Cardiac muscle cell (in vitro differentiated cells and primary cell): ENCODE results near the gene PSMD3. TPM values are rescaled to one million over a fixed set of nuclear protein-coding genes. Genes with fewer than 3 reads are reported as not detected.

Experiments used
- DNase-seq, 2 donors: peaks; one replicate each; pipeline versions ENCODE4 v3.0.0 to v3.0.0-alpha.2; 2010 to 2017; ENCODE audit warnings: low read depth in 1 of 2, low spot score in 1 of 2
- H3K27ac ChIP-seq: fragments of 200-600 bp; sonication (generic); 2 replicates; pipeline ENCODE4 v1.5.1; 2016
- H3K27me3 ChIP-seq: fragments of 200-600 bp; sonication (generic); 2 replicates; pipeline ENCODE4 v1.6.0; 2016; ENCODE audit warnings: control low read depth
- H3K36me3 ChIP-seq: fragments of 200-600 bp; sonication (generic); 2 replicates; pipeline ENCODE4 v1.5.1; 2016; ENCODE audit warnings: control low read depth
- H3K4me1 ChIP-seq: fragments of 200-600 bp; sonication (generic); 2 replicates; pipeline ENCODE4 v1.8.1; 2017; ENCODE audit warnings: low read depth, mild to moderate bottlenecking, mixed run types
- H3K4me3 ChIP-seq: fragments of 200-600 bp; sonication (generic); 2 replicates; pipeline ENCODE4 v1.5.1; 2016; ENCODE audit warnings: mild to moderate bottlenecking
- H3K9me3 ChIP-seq: fragments of 200-600 bp; sonication (generic); 2 replicates; pipeline ENCODE4 v1.5.1; 2017; ENCODE audit warnings: low read depth, mild to moderate bottlenecking, control low read depth
- polyA plus RNA-seq: library from polyadenylated mRNA; unstranded; fragments of >200 nt; fragmentation: Nextera tagmentation; extraction: Ambion mirVana; gene quantifications from 2 replicates; pipeline ENCODE4 v1.2.1, GENCODE V29; 2016
- total RNA-seq: library from RNA; depleted of rRNA; stranded (reverse); fragments of >200 nt; gene quantifications from 2 replicates; pipeline ENCODE4 v1.2.3, GENCODE V29; 2016
- TF ChIP-seq, protein P1 (sequence below): IDR thresholded peaks from 2 replicates; pipeline ENCODE4 v1.5.1; 2012; ENCODE audit warnings: low read depth, mild to moderate bottlenecking, low read length

Gene PSMD3
- total and polyA plus RNA-seq, 2 experiments from 2014 or later, result 139 to 154 TPM

DNA sequence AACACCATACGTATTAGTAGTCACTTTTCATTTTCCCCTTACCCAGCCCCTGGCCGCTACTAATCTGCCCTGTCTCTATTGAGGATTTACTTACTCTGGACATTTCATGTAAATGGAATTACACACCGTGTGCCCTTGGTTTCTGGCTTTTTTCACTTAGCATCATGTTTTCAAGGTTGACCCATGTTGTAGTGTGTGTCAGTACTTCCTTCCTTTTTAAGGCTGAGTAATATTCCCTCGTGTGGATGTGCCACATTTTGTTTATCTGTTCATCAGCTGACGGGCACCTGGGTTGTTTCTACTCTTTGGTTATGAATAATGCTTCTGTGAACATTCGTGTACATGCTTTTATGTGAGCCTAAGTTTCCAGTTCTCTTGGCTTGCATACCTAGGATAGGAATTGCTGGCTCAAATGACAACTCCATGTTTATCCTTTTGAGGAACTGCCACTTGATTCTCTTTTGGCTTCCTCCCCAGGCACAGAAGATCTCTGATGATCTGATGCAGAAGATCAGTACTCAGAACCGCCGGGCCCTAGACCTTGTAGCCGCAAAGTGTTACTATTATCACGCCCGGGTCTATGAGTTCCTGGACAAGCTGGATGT lies 7.7 kb downstream of the PSMD3 start:
- H3K27me3 ChIP-seq, result no peaks in the 10 kb centered on the region
- DNase-seq, result no peak
- no peaks in the 10 kb centered on the region for H3K4me1 ChIP-seq
- TF ChIP-seq, protein P1, sequence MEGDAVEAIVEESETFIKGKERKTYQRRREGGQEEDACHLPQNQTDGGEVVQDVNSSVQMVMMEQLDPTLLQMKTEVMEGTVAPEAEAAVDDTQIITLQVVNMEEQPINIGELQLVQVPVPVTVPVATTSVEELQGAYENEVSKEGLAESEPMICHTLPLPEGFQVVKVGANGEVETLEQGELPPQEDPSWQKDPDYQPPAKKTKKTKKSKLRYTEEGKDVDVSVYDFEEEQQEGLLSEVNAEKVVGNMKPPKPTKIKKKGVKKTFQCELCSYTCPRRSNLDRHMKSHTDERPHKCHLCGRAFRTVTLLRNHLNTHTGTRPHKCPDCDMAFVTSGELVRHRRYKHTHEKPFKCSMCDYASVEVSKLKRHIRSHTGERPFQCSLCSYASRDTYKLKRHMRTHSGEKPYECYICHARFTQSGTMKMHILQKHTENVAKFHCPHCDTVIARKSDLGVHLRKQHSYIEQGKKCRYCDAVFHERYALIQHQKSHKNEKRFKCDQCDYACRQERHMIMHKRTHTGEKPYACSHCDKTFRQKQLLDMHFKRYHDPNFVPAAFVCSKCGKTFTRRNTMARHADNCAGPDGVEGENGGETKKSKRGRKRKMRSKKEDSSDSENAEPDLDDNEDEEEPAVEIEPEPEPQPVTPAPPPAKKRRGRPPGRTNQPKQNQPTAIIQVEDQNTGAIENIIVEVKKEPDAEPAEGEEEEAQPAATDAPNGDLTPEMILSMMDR, result no peak
- H3K4me3 ChIP-seq, result no peak overlapping the region
- H3K36me3 ChIP-seq, result peaks cover 72% of the 10 kb centered on the region
- H3K9me3 ChIP-seq, result no peaks in the 10 kb centered on the region
- H3K27ac ChIP-seq, result no peak overlapping the region

DNA sequence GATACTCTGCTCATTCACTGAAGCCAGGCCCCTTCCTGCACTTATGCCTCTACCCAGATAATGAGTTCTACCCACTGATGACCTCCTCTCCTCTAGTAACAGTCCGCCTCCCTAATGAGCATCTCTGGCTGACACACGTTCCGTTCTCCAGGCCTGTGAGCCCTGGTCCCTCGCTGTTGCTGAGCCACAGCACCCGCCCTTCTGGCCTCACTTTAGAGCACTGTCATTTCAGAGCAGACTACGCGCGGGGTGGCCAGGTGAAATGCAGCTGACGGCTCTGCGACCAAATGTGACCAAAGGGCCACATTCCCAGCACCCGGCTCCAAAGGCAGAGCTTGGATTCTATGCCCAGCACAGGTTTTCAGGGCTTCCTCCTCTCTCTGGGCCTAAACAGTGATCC lies 13.8 kb downstream of the PSMD3 start:
- H3K4me1 ChIP-seq, result no peaks in the 10 kb centered on the region
- TF ChIP-seq, protein P1, result no peak
- H3K27ac ChIP-seq, result no peak overlapping the region
- H3K9me3 ChIP-seq, result no peaks in the 10 kb centered on the region
- no peak overlapping the region for H3K4me3 ChIP-seq
- H3K27me3 ChIP-seq, result no peaks in the 10 kb centered on the region
- H3K36me3 ChIP-seq, result peaks cover 53% of the 10 kb centered on the region
- no peak for DNase-seq

DNA sequence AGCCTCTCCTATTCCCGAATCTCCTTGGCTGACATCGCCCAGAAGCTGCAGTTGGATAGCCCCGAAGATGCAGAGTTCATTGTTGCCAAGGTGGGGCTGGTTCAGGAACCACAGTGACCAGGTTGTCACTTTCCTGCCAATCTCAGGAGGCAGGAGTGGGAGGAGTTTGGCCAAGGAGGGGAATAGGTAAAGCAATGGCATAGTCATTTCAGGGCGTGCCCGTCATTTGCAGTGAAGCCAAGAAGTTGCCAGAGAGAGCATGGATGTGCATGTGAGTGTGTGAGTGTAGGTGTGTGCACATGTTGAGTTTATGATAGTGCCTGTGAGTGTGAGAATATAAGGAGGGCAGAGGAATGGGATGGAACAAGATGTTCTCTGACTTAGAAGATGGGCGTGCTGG lies 14.8 kb downstream of the PSMD3 start:
- DNase-seq, result no peak
- Histone ChIP-seq H3K27me3 (no peaks in the 10 kb centered on the region), H3K27ac (no peak overlapping the region), H3K4me3 (no peak overlapping the region), H3K36me3 (peaks cover 44% of the 10 kb centered on the region), H3K9me3 (no peaks in the 10 kb centered on the region), H3K4me1 (no peaks in the 10 kb centered on the region)
- TF ChIP-seq, protein P1, result no peak

DNA sequence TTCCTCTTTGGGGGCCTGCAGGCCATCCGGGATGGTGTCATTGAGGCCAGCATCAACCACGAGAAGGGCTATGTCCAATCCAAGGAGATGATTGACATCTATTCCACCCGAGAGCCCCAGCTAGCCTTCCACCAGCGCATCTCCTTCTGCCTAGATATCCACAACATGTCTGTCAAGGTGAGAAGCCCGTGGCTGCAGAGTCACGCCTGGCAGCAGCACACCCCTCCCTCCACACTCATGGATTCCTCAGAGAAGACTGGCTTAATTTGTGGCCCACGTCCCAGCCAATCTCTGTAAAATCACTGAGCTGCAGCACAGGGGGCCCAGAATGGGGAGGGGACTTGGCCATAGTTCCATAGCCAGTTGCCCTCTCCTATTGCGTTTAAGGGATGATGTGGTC lies 15.6 kb downstream of the PSMD3 start:
- H3K9me3 ChIP-seq, result no peaks in the 10 kb centered on the region
- no peaks in the 10 kb centered on the region for H3K27me3 ChIP-seq
- DNase-seq, result no peak
- TF ChIP-seq, protein P1, result no peak
- H3K36me3 ChIP-seq, result peaks cover 40% of the 10 kb centered on the region
- no peak overlapping the region for H3K27ac ChIP-seq
- H3K4me1 ChIP-seq, result no peaks in the 10 kb centered on the region
- no peak overlapping the region for H3K4me3 ChIP-seq

DNA sequence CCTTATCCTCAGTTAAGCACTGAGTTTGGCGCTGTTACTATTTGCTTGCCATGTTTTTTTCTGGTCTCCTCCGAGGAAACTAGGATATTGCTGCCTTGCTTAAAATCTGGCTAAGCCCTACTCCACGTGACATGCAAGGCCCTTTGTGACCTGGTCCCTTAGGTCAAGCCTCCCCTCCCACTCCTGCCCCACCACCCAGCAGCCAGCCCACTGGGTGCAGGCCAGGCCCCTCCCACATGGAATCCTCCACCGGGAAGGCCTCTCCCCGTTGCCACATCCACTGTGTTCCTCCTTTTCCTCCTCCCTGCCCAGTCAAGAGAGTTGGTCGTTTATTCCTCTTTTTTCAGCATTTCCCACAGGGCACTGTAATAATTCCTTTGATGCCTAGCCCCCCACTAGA lies 16.2 kb downstream of the PSMD3 start:
- TF ChIP-seq, protein P1, result no peak
- H3K4me1 ChIP-seq, result no peaks in the 10 kb centered on the region
- DNase-seq, result no peak
- peaks cover 34% of the 10 kb centered on the region for H3K36me3 ChIP-seq
- no peak overlapping the region for H3K4me3 ChIP-seq
- H3K9me3 ChIP-seq, result no peaks in the 10 kb centered on the region
- no peak overlapping the region for H3K27ac ChIP-seq
- no peaks in the 10 kb centered on the region for H3K27me3 ChIP-seq
